ENCODE data around the gene SKOR1. TPM values are rescaled to one million over a fixed set of nuclear protein-coding genes. Genes with fewer than 3 reads are reported as not detected.

SKOR1 gene
- total and polyA plus RNA-seq, 2 of the 8 experiments (the other 6 are each of a cell fraction or from before 2014, with no cell fraction given): 0.03 to 0.11 TPM

DNA sequence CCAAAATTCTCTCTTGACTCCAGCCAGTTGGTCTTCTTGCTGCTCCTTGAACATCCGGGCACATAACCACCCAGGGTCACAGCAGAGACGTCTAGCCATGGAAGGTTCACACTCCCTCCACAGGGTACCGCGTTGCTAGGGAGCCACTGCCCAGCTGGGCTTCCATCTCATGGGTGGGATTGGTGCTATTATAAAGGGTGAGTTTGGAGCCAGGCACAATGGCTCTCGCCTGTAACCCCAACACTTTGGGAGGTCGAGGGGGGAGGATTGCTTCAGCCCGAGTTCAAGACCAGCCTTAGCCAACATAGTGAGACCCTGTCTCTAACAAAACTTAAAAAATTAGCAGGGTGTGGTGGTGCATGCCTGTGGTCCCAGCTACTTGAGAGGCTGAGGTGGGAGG is 17.5 kb upstream of the SKOR1 start (continued):
- TF ChIP-seq, protein P1, sequence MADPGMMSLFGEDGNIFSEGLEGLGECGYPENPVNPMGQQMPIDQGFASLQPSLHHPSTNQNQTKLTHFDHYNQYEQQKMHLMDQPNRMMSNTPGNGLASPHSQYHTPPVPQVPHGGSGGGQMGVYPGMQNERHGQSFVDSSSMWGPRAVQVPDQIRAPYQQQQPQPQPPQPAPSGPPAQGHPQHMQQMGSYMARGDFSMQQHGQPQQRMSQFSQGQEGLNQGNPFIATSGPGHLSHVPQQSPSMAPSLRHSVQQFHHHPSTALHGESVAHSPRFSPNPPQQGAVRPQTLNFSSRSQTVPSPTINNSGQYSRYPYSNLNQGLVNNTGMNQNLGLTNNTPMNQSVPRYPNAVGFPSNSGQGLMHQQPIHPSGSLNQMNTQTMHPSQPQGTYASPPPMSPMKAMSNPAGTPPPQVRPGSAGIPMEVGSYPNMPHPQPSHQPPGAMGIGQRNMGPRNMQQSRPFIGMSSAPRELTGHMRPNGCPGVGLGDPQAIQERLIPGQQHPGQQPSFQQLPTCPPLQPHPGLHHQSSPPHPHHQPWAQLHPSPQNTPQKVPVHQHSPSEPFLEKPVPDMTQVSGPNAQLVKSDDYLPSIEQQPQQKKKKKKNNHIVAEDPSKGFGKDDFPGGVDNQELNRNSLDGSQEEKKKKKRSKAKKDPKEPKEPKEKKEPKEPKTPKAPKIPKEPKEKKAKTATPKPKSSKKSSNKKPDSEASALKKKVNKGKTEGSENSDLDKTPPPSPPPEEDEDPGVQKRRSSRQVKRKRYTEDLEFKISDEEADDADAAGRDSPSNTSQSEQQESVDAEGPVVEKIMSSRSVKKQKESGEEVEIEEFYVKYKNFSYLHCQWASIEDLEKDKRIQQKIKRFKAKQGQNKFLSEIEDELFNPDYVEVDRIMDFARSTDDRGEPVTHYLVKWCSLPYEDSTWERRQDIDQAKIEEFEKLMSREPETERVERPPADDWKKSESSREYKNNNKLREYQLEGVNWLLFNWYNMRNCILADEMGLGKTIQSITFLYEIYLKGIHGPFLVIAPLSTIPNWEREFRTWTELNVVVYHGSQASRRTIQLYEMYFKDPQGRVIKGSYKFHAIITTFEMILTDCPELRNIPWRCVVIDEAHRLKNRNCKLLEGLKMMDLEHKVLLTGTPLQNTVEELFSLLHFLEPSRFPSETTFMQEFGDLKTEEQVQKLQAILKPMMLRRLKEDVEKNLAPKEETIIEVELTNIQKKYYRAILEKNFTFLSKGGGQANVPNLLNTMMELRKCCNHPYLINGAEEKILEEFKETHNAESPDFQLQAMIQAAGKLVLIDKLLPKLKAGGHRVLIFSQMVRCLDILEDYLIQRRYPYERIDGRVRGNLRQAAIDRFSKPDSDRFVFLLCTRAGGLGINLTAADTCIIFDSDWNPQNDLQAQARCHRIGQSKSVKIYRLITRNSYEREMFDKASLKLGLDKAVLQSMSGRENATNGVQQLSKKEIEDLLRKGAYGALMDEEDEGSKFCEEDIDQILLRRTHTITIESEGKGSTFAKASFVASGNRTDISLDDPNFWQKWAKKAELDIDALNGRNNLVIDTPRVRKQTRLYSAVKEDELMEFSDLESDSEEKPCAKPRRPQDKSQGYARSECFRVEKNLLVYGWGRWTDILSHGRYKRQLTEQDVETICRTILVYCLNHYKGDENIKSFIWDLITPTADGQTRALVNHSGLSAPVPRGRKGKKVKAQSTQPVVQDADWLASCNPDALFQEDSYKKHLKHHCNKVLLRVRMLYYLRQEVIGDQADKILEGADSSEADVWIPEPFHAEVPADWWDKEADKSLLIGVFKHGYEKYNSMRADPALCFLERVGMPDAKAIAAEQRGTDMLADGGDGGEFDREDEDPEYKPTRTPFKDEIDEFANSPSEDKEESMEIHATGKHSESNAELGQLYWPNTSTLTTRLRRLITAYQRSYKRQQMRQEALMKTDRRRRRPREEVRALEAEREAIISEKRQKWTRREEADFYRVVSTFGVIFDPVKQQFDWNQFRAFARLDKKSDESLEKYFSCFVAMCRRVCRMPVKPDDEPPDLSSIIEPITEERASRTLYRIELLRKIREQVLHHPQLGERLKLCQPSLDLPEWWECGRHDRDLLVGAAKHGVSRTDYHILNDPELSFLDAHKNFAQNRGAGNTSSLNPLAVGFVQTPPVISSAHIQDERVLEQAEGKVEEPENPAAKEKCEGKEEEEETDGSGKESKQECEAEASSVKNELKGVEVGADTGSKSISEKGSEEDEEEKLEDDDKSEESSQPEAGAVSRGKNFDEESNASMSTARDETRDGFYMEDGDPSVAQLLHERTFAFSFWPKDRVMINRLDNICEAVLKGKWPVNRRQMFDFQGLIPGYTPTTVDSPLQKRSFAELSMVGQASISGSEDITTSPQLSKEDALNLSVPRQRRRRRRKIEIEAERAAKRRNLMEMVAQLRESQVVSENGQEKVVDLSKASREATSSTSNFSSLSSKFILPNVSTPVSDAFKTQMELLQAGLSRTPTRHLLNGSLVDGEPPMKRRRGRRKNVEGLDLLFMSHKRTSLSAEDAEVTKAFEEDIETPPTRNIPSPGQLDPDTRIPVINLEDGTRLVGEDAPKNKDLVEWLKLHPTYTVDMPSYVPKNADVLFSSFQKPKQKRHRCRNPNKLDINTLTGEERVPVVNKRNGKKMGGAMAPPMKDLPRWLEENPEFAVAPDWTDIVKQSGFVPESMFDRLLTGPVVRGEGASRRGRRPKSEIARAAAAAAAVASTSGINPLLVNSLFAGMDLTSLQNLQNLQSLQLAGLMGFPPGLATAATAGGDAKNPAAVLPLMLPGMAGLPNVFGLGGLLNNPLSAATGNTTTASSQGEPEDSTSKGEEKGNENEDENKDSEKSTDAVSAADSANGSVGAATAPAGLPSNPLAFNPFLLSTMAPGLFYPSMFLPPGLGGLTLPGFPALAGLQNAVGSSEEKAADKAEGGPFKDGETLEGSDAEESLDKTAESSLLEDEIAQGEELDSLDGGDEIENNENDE (IDR thresholded peaks at IDR 0.05; ENCODE audit: insufficient replicate concordance, low read length): no peak
- TF ChIP-seq CHD1 (IDR thresholded peaks at IDR 0.05; ENCODE audit: low read depth, low read length): no peak
- no peak for TF ChIP-seq BRCA1 (IDR thresholded peaks at IDR 0.05; ENCODE audit: low read depth, low read length)
- no peak for TF ChIP-seq RFX5 (IDR thresholded peaks at IDR 0.05; ENCODE audit: borderline replicate concordance, low read depth, low read length)
- no peak for TF ChIP-seq SP2 (IDR thresholded peaks at IDR 0.05; ENCODE audit: low read length)
- TF ChIP-seq CBX8 (IDR thresholded peaks at IDR 0.05; ENCODE audit: borderline replicate concordance, low read depth, low read length): no peak
- no peak for TF ChIP-seq POLR2AphosphoS5 (IDR thresholded peaks at IDR 0.05; ENCODE audit: low read depth, low read length)
